Esophagus squamous epithelium (tissue), 4 donors: ENCODE measurements around the gene SLC22A24.

ENCODE experiments used
- POLR2A ChIP-seq, 4 donors: fragments of 450-650 bp; IDR thresholded peaks; one replicate each; pipeline ENCODE4 v1.6.1; 2017; ENCODE audit warnings: antibody characterized with exemption in 4 of 4, mild to moderate bottlenecking in 4 of 4, moderate library complexity in 3 of 4
- TF ChIP-seq, protein P1 (sequence below), 6 experiments: fragments of 450-650 bp in 4 of 6; fragments of 200-600 bp in 2 of 6; sonication (generic) in 2 of 6; IDR thresholded peaks; one replicate each; pipeline ENCODE4 v1.5.1; 2016 to 2019; ENCODE audit warnings: antibody characterized with exemption in 6 of 6, mild to moderate bottlenecking in 4 of 6, moderate library complexity in 4 of 6

DNA sequence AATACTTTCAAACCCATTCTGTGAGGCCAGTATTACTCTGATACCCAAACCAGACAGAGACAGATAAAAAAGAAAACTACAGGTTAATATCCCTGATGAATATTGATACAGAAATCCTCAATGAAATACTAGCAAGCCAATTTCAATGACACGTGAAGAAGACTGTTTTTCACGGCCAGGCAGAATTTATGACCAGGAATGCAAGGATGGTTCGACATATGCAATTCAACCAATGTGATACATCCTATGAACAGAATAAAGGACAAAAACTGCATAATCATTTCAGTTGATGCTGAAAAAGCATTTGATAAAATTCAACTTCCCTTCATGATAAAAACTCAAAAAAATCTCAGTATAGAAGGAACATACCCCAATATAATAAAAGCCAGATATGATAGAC, 44.5 kb downstream of the SLC22A24 start:
- TF ChIP-seq, protein P1, sequence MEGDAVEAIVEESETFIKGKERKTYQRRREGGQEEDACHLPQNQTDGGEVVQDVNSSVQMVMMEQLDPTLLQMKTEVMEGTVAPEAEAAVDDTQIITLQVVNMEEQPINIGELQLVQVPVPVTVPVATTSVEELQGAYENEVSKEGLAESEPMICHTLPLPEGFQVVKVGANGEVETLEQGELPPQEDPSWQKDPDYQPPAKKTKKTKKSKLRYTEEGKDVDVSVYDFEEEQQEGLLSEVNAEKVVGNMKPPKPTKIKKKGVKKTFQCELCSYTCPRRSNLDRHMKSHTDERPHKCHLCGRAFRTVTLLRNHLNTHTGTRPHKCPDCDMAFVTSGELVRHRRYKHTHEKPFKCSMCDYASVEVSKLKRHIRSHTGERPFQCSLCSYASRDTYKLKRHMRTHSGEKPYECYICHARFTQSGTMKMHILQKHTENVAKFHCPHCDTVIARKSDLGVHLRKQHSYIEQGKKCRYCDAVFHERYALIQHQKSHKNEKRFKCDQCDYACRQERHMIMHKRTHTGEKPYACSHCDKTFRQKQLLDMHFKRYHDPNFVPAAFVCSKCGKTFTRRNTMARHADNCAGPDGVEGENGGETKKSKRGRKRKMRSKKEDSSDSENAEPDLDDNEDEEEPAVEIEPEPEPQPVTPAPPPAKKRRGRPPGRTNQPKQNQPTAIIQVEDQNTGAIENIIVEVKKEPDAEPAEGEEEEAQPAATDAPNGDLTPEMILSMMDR (IDR thresholded peaks at IDR 0.05) = no peak
- TF ChIP-seq POLR2A (IDR thresholded peaks at IDR 0.05) = no peak
